ENCODE results near the gene TNFAIP6.

DNA sequence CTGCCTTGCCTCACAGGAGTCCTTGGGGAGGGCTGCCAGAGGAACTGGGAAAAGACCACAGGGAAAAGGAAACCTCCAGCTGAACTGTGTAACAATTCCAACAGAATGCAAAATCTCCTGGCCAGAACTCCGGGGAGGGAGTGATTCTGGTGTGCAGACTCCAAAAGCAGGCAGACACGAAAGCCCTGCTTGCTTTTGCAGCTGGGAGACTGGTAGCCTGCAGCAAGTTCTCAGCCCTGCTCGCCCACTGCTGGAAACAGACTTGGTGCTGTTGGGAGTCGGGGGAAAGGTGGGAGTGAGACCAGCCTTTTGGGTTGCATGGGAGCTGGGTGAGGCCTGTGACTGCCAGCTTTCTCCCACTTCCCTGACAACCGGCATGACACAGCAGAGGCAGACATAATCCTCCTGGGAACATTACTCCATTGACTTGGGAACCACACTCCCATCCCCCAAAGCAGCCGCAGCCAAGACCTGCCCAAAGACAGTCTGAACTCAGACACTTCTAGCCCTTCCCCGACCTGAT is 42.0 kb upstream of the TNFAIP6 start:
- TF ChIP-seq EZH2phosphoT487 (IDR thresholded peaks at IDR 0.05; ENCODE audit: low read depth): no peak
- no peak for TF ChIP-seq CTCF (IDR thresholded peaks at IDR 0.05; ENCODE audit: low read depth, low read length)

All from OCI-LY3 (cell line).